NCI-H1694 treated with DMSO at 0.1 percent for 48 hours (cell line): ENCODE data around the gene FMN2.

Source experiments
- DNase-seq: peaks from one replicate; lab custom pipeline; 2025; lab: John Stamatoyannopoulos, UW

FMN2 gene

DNA sequence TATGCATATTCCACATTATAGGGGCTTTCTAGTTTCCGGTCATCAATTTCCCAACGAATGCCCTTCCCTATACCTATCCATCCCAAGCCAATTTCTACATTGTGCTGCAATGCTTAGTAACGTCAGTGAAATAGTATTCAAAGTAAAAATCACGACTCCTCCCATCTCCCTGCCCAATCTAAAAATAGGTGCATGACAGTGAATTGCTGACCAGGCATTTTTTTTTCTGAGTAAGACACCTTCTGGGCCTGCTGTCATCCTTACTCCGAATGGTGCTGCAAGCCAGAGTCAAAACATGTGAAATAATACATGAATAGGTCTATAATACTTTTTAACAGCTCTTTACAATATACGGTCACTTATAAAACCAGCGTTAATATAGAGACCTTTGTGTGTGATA, 400.1 kb downstream of the FMN2 start:
- DNase-seq, result no peak

DNA sequence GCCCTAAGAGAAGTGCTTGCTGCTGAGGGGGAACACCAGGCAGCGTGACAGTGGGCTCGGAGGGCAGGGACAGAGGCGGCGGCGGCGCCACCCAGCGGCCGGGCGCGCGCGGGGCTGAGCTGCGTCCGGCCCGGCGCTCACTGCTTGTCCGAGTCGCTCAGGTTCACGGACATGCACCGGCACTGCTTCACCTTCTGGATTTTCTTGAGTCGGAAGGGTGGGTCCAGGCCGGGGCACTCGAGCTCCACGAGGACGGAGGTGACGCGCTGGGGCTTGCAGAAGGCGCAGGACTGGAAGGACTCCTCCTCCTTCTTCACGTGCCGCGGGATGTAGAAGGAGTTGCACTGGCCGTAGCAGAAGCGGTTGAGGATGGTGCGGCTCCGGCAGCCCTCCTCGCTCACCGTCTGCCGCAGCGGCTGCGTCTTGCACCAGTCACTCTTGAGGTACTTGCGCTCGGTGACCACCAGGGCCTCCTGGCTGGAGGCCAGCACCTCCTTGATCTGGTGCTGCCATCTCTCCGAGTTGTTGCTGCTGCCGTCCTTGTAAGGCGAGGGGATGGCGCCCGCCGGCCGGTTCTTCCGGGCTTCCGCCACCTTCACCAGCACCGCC, 401.3 kb downstream of the FMN2 start:
- no peak for DNase-seq

DNA sequence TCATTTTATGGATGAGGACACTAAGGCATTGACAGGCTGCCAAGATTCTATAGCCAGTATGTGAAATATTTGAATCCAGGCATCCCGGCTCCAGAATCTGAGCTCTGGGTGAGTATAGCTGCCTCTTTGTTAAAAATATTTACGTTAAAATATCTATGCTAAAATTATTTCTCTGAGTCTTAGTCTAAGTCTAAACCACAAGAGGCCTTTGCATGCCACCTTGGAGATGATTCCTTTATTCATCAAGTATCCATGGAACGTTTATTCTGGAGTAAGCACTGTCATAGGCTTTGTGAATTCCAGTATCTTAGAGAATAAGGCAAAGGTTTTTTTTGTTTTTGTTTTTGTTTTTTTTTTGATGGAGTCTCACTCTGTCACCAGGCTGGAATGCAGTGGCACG, 403.9 kb downstream of the FMN2 start:
- no peak for DNase-seq

DNA sequence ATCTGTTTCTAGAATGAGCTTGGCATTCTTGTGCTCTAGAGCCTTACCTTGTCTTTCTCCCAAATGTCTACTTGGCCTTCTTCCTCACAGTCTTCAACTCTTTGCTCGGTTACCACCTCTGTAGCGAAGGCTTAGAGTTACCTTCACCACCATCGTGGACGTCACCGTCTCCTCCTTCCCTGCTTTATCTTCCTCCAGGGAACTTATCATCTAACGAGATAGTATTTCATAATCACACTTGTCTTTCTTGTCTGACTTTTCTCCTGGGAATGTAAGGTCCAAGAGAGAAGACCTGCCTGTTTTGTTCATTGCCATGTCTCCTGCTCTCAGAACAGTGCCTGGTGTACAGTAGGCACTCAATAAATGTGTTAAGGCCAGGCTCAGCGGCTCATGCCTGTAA, 404.7 kb downstream of the FMN2 start:
- DNase-seq, result no peak

DNA sequence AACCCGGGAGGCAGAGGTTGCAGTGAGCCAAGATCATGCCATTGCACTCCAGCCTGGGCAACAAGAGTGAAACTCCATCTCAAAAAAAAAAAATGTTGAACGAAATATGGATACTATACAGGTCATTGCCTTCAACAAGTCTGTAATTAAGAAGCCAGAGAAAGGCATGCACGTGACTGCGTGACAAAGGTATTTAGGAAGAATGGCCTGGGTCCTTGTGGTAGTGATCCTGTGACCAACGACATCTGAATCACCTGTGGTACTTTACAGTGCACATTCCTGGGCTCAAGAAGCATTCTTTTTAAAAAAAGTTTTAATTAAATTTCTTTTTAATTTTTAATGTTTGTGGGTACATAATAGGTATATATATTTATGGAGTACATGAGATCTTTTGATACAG, 405.3 kb downstream of the FMN2 start:
- DNase-seq, result no peak

DNA sequence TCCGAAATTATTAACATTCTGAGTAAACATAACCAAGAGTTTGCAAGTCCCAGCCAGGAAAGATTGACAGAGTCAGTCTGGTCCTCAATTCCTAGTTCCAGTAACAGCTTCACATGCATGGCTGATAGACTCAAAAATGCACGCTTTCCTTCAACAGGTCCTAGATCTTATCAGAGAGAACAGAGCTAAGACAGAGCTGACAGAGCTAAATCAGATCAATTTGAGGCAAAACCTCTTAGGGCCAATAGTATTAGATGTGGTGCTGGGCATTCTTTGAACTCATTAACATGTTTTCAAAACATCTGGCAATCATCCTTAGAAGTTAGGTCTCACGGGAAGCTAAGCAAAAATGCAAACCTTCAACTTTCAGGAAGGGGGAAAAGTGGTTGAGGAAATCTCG, 406.2 kb downstream of the FMN2 start:
- DNase-seq, result no peak

DNA sequence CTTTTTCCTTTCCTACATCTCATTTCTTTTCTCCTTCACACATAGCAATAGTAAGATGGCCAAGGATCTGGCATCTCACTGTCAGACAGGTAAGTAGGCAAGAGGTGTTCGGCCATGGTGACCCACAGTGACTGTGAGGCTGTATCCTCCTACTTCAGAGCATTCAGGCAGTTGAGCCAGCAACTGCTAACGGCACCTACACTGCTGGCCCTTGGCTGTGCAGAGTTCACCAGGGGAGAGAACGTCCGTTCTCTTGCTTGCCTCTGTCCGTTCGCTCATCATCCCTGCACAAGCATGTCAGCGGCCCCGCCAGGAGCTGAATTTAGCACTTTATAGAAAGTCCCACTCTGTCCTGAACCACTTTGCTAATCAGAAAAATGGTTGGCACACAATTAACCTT, 406.7 kb downstream of the FMN2 start:
- DNase-seq, result no peak

DNA sequence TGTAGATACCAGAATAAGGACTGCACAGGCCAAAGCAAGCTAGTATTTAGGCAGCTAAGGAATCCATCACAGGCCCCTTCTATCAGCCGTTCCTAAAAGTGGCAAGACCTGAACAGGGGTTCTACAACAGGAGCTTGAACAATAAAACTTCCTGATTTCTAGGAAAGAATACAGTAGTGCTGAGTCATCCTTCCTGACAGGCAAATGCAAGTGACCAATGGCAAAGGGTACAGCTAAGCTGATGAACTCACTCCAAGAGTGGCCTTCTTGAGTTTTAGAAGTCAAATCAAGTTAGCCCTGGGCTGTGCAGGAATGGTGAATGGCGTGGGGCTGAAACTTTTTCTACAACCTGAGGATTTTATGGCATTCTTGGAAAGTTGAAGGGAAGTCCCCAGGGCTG, 407.3 kb downstream of the FMN2 start:
- DNase-seq, result no peak

DNA sequence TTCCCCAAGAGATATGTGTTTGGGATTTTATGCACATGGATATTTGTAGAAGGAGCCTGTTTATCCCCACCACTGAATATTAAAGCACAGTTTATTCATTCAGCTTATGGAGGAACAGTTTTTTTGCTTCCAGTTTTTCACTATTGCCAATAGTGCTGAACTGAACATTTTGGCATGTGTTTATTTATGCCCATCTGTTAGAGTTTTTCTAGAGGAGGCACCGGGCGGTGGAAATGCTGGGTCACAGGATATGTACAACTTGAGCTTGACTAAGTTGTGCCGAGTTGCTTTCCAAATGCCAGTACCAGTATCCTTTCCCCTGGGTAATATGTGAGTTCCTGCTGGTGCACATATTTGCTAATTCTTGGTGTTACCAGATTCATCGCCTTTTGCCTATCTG, 409.0 kb downstream of the FMN2 start:
- peak; percentile 31 for DNase-seq

DNA sequence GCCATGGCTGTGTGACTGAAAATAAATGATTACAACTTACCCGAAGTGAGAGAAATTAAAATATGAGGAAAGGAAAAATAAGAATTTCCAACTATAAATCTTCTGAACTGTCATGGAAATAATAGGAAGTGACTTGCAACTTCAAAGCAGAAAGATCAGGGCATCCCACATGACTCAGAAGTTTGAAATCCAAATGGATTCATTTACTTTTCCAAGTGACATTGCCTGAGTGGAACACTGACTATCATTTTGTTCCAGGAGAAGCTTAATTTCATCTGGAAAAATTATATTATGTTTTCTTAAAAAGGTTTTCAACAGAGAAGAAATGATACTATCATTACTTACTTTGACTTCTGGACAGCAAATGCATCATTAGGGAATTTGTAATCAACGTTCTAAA, 409.4 kb downstream of the FMN2 start:
- no peak for DNase-seq

DNA sequence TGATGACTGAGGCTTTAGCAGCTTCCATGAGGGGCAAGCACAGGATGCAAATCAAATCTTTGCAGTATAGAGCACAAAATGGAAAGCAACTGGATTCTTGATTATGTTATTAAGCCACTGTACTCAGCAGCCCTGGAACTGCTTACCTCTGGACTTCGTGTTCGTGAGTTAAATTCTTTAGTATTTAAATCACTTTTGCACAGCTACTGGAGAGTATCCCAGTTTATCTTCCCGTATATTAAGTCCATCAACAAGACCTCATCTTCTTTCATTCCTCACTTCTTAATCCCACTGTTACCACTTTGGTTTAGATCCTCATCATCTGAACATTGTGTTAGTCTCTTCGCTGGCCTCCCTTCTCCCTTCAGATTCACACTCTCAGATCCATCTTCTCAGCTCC, 411.4 kb downstream of the FMN2 start:
- DNase-seq, result no peak

DNA sequence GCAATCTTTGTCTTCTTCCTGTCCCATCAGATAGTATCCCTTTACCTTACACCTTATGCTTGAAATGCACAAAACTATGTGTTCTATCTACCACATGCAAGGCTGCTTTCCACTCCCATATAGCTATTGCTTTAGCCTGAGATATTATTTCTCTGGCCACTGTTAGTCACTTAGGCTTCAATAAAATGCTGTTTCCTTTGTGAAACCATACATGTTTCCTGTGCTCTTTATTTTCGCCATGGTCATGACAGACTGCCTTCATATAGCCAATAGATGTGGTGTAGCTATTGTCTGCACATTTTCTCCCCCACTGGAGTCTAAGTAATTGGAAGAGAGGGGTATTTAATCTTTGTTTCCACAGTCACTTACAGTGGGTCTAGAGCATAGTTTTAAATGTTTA, 411.9 kb downstream of the FMN2 start:
- DNase-seq, result no peak

DNA sequence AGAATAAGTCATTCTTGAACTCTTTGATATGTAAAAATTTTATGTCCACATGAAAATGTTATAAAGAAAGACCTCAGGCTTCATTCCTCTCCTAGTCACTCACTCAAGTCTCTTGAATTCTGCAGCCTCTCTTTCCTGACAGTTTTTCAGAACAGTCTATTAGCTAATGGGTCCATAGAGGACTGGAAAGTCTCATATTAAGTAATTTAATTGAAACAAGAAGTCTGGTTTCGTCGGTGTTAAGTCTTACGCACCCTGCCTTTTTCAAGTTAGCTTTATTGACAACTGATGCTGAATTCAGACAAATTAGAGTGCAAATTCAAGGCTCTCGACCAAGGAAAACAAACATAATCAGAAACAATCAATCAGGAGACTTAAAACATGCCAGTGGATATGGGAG, 414.5 kb downstream of the FMN2 start:
- no peak for DNase-seq

DNA sequence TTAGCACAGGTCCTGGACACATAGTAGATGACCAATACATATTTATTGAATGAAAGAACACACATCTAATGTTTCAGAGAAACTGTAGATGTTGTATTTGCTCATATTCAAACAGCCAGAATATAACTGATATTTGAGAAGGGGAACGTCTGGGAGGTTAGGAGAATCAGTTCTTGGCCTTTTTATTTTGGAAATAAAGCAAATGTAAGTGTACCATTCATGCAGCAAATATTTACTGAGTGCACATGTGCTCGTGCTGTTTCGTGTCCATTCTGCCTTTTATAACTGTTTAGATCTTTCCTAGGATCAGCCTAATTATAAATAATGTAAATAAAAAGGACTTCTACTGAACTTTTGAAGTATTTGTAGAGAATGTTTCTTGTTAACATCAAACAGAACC, 416.5 kb downstream of the FMN2 start:
- no peak for DNase-seq

DNA sequence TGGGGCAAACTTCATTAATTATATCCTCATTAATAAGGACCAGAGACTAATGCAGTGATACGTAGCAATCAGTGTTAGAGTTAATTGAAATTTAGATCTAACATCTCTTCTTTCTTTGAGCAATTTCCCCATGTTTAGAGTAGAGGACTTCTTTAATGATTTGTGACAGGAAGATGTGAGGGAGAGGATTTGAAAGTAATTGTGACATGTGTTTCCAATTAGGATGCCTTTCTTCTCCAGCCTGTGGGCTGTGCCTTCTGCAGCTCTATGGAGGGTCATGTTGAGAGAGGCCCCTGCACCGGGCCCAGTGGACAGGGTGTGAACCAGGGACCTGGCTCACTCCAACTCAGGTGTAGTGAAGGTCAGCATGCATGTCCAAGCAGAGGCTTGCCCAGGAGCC, 417.3 kb downstream of the FMN2 start:
- no peak for DNase-seq

DNA sequence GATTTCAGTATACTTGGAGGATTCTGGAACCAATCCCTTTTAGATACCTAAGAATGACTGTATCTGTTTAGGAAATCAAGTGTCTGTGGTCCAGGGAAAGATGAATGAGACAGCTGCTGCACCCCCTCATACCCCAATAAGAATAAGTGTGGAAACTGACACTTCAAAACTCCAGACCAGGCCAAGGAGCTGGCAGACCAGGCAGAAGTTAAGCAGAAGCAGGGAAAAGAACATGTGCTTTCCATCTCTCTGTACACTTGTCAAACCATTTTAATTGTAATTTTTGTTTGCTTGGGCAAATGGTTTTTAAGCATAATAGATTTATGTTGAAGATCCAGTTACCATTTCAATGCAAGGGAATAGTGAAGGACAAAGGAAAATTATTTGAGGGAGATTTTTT, 420.1 kb downstream of the FMN2 start:
- DNase-seq, result no peak

DNA sequence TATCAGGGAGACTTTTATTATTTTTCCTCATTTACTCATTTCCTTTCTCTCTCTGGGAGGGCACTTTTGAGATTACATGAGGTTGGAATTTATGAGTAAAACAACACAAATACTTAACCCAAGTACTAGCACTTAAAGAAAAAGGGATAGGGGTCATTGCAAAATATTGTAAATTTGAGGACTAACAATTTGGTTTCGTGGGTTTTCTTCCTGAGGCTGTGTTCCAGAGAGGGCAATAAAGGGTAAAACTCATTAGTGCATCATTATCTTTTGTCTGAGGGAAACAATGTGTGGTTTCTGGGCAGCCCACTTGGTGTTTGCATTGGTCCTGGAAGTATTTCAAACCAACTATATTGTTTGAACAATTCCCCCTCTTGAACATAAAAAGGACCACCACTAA, 423.8 kb downstream of the FMN2 start:
- DNase-seq, result no peak

DNA sequence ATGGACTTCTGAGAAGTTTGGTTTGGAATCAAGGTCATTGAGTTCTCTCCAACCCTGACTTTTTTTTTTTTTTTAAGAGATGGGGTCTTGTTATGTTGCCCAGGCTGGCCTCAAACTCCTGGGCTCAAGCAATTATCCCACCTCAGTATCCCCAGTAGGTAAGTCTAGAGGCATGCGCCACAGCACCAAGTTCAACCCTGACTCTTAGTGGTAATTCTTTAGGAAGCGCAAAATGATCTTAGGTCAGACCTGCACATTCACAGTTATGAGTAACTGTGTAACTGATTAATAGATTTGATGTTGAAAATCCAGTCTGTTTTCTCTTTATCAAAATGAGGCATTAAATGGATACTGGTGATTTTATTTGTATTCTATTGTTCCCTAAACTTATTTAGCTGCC, 424.4 kb downstream of the FMN2 start:
- DNase-seq, result no peak

DNA sequence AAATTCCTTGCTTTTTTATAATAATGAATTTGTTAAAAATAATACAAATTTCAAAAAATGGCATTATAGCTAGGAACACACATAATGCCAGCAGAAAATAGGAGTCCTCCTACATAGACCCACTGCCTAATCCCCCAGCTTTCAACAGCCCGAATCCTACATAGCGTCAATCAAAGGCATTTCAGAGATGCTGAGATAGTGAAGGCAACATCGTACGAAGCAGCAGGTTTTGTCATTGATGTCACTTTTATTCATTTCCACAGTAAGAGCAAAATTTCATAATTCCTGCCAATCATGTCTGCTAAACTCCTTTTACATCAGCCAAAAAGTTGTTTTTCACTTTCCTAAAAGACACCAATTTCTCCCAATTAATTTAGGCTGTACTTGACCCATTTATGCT, 426.2 kb downstream of the FMN2 start:
- DNase-seq, result no peak

DNA sequence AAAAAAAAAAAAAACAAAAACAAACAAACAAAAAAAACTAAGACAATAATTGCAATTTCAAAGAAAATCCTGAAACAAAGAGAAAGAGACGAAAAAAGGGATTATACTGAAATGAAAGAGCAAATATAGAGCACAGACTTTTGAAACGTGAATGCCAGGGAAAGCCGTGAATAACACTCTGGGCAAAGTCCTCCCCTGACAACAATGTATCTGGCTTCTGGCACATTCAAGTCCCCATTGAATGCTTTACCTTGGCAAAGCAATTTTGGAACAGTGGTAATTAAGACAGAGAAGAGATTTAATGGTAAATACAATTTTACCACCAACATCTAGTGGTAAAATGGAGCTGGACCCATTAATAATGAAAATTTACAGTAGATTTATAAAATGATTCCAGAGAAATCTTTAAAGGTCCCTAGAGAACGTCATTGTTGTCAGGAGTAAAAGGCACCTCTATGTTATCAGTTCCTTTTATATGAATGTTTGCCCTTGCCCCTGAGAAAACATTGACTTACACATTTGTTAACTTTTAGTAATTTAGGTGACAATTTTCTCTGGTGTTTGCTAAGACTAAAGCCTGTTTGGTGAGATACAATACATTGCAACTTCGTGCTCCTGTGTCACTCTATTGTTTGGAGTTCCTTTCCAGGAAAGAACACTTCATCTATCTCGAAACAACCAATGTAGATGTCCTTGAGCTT, 430.6 kb downstream of the FMN2 start:
- DNase-seq, result no peak

DNA sequence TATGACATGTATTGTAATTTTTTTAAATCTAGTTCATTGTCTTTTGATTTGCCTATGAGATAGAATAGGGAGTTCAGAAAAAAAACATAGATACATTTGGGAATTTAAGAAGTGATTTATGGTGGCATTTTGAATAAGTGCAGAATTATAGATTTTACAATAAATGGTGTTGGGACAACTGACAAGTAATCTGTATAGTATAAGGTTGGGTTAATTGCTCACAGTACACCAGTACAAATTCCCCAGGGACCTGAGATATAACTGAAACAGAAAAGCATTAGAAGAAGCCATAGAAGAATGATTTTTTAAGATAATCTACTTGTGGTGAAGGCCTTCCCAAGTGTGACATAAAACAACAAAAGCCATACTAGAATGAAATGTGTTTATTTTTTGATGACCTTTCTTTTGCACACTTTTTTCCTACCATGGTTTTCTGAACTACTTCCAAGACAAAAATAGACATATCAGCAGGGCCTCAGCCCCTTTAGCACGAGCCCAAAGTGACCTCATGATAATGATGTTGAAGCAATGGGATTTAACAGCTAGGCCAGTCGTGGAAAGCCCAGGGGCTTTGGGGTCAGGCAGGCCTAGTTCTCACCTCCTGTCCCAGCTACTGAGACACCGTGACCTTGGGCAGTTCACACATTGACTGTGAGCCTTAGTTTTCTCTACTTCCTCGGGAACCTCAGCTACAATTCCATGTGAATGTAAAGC, 432.8 kb downstream of the FMN2 start:
- no peak for DNase-seq
